DMS53 treated with DMSO at 0.1 percent for 48 hours (cell line): Measurements from ENCODE around the gene TRIM44.
A peak's percentile ranks its signal among the peaks of the same experiment; 100 is the strongest.
"Not testable (repeated sequence)": the region's sequence is repeated elsewhere in the genome, so short reads cannot be mapped to it uniquely, and the experiment has no call there.

Experiments used
- DNase-seq: peaks from one replicate; lab custom pipeline; 2025; ENCODE audit not compliant: unreplicated experiment; lab: John Stamatoyannopoulos, UW

TRIM44 gene

DNA sequence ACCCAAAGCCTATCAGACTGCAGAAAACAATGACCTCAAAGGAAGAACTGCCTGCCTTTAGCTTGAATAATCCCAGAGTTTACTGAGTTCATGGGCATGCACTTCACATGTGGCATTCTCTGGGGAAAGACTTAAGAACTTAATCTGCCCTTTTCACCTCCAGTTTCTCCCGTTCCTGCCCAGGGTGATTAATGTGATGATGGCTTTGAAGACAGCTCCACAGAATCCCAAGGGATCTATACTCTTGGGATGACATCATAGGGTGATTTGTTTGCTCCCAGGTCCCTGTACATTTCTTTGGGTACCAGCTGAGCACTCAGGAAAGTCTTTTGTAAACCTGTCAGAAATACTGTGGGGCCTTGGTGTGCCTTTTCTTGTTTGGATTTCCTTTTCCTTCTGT lies 30.3 kb upstream of the TRIM44 start:
- DNase-seq = no peak

DNA sequence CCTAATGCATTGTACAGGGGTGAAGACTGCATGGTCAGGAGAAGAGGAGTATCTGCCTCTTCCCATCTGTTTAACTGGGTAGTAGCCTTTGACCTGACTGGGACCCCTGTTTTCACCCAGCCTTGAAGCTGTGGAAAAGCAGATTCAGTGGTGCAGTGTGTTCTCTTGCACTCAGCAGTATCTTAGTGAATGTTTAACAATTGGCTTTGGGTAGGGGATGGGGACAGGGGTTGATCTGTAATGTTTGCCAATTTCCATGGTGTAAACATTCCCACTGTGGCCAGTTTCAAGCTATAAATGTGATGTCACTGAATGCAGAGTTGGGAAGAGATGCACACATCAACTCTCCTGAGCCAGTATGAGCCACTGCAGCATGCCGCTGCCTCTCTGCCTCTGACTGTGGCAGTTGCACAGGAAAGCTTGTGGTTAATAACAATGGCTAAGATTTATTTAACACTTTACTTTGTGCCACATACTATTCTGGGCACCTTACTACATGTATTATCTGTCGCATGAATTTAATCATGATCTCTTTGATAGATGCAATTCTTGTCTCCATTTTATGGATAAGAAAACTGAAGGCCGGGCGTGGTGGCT lies 28.6 kb upstream of the TRIM44 start:
- DNase-seq = no peak

DNA sequence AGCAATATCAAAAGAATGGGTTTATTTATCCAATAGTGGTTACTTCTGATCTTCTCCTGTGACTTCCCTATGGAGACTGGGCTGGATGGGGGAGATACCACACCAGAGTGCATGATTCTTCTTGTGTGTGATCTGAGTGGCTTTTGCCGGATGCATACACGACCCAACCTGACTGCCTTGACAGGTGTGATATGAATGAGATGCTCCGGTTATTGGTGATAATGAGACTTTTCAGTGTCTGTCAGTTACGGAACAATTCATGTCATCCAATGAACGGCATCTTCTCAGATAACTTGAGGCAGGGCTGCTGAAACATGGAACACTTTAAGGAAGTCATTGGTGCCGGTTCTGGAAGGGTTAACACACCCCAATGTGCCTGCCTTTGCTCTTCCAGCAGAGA lies 26.6 kb upstream of the TRIM44 start:
- no peak for DNase-seq

DNA sequence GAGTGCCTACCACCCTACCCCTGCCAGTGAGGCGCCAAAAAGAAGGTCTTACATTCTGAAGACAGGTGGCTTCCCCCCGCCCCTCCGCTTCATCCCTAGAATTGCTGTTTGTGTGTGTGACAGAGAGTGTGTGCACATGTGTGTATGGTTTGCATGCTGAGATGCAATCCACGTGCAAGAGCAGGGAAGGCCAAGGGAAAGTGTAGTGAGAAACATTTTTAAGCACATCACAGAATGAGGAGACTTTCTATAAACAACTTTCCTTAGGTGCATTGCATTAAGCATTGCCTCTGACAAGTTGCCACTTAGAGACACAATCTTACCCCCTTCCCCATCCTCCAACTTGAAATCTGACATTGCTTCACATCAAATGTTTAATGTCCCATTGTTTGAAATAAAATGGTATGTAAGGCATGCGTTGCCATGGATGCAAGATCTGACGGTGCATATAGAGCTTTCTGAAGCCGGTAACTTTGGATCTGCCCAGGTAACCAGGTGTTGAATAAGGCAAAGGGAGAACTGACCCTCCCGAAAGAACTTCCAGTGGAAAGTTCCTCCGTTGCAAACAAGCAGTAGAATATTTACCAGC lies 22.9 kb upstream of the TRIM44 start:
- DNase-seq = no peak

DNA sequence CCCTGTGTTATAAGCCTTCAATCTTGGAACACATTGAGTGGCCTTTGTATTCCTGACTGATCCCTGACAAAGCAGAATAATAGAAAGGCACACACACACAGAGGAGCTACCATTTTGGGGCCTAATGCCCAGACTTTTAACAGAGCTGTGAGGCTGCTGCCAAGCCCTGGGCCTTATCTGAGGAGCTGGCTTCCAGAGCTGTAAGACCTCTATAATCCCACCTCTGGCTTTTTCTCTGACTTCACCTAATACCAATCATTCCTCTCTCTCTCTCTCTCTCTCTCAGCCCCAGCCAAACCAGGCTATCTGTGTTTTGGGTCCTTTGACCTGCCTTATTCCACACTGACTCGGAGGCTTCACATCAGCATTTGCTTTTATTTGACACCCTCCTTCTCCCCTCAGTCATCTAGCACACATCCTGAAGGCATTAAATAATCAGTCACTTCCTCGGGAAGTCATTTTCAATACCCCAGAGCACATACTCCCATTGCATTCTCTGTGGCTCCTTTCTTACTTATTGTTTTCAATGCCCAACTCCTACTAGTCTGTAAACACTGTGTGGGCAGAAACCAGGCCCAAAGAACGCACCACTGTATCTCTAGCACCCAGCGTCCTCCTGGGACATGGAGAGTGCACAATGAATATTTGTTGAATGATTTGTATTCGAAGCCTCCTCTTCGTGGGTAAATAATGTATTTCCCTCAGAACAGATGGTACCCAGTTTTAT lies 21.2 kb upstream of the TRIM44 start:
- no peak for DNase-seq

DNA sequence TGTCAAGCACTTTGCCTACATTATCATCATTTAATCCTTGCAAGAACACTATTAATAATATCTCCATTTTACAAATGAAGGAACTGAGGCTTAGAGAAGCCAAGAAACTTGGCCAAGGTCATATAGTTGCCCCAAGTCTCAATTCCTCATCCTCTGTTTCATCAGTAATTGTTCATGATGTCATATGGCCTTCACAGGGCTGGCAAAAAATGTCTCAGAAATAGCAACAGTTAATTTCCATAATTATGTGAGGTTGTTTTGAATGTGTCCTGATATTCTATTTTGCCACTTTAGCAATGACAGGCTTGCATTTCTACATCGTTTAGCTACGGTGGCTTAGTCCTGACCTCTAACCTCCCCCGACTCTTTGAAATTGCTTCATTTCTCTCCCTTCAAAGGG lies 20.6 kb upstream of the TRIM44 start:
- no peak for DNase-seq

DNA sequence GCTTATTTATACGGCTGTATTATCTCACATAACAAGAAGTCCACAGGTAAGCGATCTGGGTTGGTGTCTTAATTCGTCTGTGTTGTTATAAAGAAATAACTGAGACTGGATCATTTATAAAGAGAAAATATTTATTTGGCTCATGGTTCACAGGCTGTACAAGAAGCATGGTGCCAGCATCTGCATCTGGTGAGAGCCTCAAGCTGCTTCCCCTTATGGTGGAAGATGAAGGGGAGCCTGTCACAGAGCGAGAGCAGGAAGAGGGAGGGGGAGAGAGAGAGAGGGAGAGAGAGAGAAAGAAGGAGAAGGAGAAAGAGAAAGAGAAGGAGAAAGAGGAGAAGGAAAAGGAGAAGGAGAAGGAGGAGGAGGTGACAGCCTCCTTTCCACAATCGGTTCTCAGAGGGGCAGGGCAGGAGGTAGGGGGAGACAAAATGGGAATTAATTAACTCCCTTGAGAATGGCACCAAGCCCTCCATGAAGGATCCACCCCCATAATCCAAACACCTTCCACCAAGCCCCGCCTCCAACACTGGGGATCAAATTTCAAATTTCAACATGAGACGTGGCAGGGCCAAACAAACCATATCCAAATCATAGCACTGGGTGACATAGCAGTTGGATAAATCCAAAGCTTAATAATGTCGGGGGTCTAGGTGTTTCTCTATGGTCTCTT lies 15.0 kb upstream of the TRIM44 start:
- DNase-seq = no peak

DNA sequence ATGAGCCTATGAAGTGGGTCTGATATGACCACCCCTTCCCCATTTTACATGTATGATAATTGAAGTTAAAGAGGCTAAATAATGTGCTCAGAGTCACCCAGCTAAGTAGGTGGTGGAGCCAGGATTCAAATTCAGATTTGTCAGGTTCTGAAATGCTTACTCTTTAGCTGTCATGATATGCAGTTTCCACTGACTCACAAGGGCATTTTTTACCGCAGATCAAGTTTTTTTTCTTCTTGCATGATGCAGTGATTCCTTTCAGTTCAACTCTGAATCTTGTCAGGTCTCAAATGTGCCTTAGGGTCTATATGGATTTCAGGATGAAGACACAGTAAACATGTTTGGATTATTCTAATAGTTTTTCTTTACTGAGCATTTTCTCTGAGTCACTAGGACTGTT lies 12.6 kb upstream of the TRIM44 start:
- no peak for DNase-seq

DNA sequence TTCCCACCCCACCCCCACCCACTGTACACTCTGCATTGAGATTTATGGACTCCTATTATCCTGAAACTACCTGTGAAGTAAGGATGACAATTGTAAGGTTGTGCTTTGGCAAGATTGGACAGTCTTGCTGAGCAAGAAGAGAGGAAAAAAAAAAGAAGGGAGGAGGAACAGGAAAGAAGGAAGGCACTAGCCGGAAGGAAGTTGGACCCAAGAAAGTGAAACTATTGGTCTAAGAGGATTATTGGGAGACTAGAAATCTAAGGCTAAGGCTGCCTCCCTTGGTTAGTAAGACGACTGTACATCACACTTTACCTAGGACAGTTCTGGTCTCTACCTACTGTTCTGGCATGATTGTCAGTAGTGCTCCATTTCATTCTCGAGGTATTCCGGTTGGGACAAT lies 12.1 kb upstream of the TRIM44 start:
- no peak for DNase-seq

DNA sequence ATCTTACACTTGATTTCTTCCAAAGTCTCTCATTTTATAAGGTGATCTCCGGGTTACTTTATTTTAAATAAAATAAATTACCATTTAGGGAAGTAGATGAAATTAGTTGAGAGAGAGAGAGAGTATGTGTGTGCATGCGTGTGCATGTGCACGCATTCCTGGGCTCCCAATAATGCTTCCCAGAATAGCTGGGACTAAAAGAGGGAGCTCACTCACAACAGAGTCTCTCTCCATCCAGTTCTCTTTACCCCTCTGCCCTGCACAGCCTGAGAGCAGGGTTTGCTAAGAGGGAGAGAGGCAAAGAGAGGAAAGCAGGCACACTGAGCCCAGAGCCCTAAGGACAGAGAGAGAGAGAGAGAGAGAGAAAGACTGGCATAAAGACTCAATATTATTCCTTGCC lies 11.3 kb upstream of the TRIM44 start:
- no peak for DNase-seq

DNA sequence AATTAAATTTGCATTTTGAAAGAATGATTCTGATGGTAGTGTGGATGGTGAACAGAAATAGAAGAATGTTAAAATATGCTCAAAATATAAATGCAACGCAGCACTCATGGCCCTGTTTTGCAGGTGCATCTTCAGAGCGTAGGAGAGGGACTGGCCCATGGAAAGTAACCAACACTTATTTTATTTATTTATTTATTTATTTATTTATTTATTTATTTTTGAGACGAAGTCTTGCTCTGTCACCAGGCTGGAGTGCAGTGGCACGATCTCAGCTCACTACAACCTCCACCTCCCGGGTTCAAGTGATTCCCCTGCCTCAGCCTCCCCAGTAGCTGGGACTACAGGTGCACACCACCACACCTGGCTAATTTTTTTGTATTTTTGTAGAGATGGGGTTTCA lies 9.8 kb upstream of the TRIM44 start:
- not testable (repeated sequence) for DNase-seq

DNA sequence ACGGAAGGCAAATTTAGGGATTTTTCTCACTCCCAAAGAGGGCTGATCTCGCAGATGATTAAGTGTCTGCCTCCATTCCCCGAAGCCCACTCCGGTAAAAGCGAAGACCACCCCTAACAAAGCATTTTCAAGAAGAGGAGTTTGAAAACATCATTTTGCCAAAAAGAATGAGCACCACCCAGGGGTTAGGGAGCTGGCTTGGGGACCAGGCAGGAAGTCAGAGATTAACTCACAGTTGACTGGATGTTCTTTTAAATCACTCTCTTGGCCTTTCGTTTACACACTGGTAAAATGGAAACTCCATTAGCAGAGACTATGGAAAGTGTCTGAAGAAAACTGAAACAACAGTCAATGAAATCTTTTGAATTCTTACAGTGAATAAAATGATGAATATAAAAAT lies 7.9 kb upstream of the TRIM44 start:
- DNase-seq = no peak

DNA sequence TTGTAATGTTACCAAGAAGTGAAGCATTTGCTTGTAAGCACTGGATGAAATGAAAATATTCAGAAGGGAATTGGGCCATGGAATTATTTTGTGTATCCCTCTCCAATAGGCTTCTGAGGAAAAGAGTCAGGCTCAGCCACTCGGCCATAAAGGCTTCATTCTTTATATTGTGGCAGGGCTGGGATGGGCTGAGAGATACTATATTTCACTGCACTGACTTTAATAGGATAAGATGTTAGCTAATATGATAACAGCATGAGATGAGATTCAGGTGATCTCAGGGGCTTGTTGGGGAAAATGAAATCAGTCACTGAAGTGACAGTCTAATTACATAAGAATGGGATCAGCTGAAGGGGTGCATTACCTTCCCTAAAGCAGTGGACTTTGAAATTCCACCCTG lies 7.3 kb upstream of the TRIM44 start:
- DNase-seq = no peak

DNA sequence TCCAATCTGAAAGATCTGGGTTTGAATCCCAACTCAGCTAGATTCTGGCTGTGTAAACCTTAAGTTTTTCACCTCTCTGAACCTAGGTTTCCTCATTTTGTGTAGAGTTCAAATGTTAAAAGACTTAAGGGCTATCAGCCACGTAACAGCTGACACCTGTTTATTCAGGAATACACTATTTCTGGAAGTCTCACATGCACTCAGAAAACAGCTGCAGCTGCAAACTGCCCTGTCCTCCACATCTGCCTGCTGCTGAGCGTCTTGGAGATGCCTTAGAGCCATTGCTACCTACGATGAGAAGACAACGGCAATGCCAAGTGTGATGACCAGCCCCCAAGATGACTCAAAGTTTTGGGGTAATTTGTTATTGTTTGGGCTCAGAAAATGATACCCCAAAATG lies 6.7 kb upstream of the TRIM44 start:
- no peak for DNase-seq

DNA sequence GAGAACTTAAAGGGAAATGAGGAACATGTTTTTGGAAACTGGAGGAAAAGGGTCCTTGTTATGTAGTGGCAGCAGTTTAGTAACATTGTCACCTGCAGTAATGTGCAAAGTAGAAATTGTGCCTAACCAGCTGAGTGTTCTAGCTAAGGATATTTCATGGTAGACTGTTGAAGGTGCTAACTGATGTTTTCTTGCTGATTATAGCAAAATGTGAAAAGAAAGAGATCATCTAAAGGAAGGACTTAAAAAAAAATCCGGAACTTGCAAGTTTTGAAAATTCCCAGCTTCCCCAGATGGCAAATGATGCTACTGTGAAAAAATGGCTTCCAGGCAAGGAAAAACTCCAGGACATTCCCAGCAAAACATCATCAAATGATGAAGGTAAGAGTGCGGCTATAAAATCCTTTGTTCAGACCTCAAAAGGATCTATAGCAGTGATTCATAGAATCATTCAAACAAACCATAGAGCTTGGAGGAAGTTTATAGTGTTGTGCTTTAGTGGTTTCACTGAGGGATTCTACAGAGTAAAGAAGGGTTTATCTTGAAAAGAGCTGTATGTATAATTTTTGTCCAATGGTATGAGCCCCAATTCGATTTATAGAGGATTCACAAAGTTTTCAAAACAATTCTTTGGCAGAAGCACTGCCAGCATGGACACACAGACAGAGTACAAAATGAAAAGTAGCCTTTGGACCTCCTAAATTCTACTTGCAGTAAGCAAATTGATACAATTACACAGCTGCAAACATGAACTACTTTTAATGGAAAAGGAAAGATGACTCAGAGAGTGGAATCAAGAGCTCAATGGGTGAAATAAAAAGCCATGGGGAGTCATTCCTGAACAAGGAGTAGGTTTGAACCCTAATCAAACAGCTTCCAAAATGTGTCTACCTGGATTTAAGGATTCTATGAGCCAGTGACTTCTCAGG lies 4.3 kb upstream of the TRIM44 start:
- DNase-seq = no peak

DNA sequence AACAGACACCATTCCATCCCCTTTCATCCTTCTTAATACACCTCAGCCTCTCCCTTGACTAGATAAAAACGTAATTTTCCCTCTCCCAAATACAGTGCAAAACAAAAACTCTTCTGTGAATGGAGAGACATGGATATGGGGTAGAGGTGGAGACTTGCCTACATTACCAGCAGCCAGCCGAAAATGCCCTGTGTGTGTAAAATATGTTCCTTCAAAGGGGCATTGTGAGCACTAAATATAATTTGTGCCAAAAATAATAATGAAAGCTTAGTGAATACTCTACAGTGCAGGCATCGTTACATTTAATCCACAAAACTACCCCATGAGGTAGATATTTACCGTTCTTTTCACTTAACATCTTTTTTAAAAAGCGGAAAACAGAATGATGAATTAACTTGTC lies 1.0 kb upstream of the TRIM44 start:
- no peak for DNase-seq

DNA sequence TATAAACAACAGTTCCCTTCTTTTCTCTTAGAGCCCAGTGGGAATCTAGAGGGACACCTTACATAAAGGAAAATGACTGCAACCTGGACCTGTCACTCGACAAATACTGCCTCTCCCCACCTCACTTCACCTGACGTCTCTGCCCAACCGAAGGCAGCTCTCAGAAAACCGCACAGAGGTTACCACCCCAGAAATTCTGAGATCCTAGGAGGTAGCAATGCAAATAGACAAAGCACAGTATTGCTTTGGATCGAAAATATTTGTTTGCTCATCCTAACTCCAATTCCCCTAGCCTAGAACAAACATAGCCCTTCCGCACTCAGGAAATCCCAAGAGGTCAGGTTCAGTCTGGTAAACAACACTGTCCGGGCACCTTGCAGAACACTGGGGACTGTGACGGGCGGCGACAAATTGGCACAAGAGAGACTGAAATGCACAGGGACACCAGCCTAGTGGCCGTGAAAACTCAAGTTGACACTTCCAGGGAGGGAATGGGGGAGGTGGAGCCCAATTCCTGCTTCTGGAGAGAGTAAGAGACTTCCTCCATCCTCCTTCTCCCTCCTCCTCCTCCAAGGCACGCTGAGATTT lies 420 bp upstream of the TRIM44 start:
- peak; percentile 46 for DNase-seq

DNA sequence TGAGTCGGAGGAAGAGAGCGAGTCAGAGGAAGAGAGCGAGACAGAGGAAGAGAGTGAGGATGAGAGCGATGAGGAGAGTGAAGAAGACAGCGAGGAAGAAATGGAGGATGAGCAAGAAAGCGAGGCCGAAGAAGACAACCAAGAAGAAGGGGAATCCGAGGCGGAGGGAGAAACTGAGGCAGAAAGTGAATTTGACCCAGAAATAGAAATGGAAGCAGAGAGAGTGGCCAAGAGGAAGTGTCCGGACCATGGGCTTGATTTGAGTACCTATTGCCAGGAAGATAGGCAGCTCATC lies 780 bp downstream of the TRIM44 start:
- no peak for DNase-seq

DNA sequence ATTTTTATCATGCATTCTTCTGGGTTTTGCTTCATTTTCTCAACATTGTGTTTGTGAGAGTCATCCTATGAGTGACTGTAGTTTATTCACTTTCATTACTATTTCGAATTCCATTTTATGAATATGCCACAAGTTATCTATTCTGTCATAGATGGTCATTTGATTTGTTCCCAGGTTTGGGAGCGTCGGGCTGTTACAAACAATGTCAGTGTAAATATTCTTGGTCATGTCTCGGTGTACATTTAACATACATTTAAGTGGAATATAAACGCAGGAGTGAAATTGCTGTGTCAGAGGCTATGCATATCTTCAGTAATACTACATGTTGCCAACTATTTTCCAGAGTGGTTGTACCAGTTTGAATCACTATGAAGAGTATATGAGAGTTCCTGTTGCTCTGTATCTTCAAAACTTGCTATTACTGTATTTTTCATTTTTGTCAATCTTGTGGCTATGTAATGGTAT lies 2.4 kb downstream of the TRIM44 start:
- no peak for DNase-seq

DNA sequence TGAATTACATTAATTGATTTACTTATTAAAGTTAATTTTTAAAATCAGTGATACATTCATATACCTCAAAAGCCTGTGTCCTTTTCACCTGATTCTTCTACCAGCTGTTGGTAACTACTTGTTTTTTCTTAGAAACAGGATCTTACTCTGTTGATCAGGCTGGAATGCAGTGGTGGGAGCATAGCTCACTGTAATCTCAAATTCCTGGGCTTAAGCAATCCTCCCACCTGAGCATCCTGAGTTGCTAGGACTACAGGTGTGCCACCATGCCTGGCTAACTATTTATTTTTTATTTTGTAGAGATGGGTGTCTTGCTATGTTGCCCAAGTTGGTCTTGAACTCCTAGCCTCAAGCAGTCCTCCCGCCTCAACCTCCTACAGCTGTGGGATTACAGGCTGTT lies 4.7 kb downstream of the TRIM44 start:
- no peak for DNase-seq

DNA sequence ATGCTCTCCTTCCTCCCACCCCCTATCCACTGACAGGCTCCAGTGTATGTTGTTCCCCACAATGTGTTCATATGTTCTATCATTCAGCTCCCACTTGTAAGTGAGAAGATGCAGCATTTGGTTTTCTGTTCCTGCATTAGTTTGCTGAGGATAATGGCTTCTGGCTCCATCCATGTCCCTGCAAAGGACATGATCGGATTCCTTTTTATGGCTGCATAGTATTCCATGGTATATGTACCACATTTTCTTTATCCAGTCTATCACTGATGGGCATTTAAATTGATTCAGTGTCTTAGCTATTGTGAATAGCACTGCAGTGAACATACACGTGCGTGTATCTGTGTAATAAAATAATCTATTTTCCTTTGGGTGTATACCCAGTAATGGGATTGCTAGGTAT lies 5.8 kb downstream of the TRIM44 start:
- not testable (repeated sequence) for DNase-seq
